ENCODE measurements around the gene MPZL1. TPM values are rescaled to one million over a fixed set of nuclear protein-coding genes. Genes with fewer than 3 reads are reported as not detected.

MPZL1 gene
- total and polyA plus RNA-seq, 9 donors = 30.3 to 180 (median 80.1) TPM

DNA sequence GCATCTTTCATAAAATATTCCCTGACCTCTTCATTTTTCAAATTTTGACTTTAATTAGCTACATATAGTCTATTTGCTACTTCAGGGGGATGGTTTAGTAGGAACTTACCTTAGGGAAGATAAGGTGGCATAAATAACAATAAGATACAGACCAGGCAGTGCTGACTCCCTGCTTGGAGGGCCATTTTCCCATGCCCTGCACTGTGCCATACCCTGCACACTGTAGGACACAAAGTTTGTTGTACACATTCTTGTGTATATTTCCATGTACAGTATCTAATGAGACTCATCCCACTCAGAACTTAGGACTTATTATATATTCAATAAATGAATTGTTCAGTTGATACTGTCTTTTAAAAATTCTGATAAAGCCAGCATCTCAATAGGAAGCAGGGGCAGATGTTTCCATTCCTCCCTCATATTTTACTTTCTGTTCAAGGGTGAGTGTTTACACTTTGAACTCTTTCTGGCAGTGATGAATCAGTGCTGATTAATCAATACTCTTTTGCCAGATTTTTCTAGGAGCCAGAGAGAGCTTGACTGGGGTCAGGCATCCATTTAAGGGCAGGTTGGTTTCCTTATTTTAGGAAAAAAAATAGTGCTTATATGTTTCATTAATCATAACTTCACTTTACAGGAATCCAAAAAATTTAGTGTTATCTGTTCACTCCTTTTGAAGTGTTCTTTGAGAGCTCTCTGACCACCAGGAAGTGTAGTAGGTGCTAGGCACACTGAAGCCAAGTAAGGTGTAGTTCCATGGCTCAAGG, 30.6 kb downstream of the MPZL1 start:
- Histone ChIP-seq H3K27ac (no peak overlapping the region), H3K36me3 (no peaks in the 10 kb centered on the region), H3K4me3 (no peak overlapping the region), H3K4me1 (ENCODE audit: insufficient read depth) (peaks cover 5% of the 10 kb centered on the region), H3K27me3 (no peaks in the 10 kb centered on the region), H3K9me3 (no peaks in the 10 kb centered on the region)
- TF ChIP-seq, protein P1, sequence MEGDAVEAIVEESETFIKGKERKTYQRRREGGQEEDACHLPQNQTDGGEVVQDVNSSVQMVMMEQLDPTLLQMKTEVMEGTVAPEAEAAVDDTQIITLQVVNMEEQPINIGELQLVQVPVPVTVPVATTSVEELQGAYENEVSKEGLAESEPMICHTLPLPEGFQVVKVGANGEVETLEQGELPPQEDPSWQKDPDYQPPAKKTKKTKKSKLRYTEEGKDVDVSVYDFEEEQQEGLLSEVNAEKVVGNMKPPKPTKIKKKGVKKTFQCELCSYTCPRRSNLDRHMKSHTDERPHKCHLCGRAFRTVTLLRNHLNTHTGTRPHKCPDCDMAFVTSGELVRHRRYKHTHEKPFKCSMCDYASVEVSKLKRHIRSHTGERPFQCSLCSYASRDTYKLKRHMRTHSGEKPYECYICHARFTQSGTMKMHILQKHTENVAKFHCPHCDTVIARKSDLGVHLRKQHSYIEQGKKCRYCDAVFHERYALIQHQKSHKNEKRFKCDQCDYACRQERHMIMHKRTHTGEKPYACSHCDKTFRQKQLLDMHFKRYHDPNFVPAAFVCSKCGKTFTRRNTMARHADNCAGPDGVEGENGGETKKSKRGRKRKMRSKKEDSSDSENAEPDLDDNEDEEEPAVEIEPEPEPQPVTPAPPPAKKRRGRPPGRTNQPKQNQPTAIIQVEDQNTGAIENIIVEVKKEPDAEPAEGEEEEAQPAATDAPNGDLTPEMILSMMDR (IDR thresholded peaks at IDR 0.05) = no peak
- no peak for TF ChIP-seq EP300 (IDR thresholded peaks at IDR 0.05)
- TF ChIP-seq POLR2A (IDR thresholded peaks at IDR 0.05) = no peak
- intact Hi-C loops (cut with DNase I) = no loop called here
- no peak for DNase-seq

DNA sequence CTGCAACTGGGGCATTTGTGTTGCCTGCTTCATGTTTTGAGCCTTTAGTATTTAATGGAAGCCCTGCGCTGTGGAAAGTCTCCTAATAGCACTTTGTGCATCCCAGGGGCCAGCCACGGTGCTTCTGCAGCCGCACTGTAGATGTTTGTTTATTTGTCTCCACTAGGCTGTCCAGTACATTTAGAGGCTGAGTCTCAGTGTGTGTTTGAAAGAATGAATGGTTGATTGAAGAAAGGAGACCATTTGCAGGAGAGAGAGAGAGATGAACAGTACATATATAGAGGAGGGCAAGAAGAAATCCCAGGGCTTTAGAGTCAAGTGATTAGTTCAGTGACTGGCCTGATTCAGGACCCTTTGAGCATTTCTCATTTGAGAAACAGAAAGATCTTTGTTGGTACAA, 33.9 kb downstream of the MPZL1 start:
- H3K4me3 ChIP-seq = no peak overlapping the region
- TF ChIP-seq POLR2A (IDR thresholded peaks at IDR 0.05) = no peak
- no peak for TF ChIP-seq EP300 (IDR thresholded peaks at IDR 0.05)
- DNase-seq = no peak
- peaks cover 5% of the 10 kb centered on the region for H3K4me1 ChIP-seq (ENCODE audit: insufficient read depth)
- H3K9me3 ChIP-seq = no peaks in the 10 kb centered on the region
- no peaks in the 10 kb centered on the region for H3K27me3 ChIP-seq
- WGBS, 3 donors = 75 to 90% (median 86%) methylated on average over 3 of the region's 3 CpGs
- intact Hi-C loops (cut with DNase I) = no loop called here
- no peak overlapping the region for H3K27ac ChIP-seq
- no peaks in the 10 kb centered on the region for H3K36me3 ChIP-seq

DNA sequence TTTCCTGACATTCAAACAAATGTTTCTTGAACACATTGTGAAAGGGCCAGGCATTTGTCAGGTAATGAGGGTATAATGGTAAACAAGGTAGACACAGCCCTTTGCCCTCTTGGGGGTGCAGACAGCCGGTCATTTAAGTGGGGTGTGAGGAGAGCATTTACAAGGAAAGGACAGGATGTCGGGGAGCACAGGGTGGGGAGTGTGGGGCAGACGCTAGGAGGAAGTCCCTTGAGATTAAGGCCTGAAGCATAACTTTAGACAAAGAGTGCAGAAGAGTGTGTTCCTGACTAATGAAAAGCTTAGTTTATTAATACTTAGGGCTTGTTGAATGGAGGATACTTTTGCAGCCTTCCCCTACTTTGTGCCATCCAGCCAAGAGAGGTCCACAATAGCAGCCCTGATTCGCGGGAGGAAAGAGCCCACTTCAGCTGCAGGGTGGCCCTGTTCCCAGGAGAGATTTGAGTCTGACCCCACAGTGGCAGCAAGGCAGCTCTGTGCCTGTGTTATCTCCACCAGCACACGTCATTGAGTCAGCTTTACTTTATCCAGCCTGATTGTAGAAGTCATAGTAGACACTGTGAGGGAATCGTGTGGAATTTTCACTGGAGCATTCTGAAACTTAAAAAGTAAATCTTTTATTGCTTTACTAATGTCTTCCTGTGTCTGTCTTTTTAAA, 35.1 kb downstream of the MPZL1 start:
- intact Hi-C loops (cut with DNase I) = no loop called here
- H3K4me1 ChIP-seq (ENCODE audit: insufficient read depth) = peaks cover 6% of the 10 kb centered on the region
- WGBS, 3 donors = 49 to 59% (median 51%) methylated on average over 7 of the region's 7 CpGs
- H3K9me3 ChIP-seq = no peaks in the 10 kb centered on the region
- no peak for DNase-seq
- H3K27ac ChIP-seq = no peak overlapping the region
- H3K36me3 ChIP-seq = no peaks in the 10 kb centered on the region
- no peaks in the 10 kb centered on the region for H3K27me3 ChIP-seq
- TF ChIP-seq EP300 (IDR thresholded peaks at IDR 0.05) (no peak), POLR2A (IDR thresholded peaks at IDR 0.05) (no peak)
- TF ChIP-seq, protein P1 (IDR thresholded peaks at IDR 0.05) = no peak
- no peak overlapping the region for H3K4me3 ChIP-seq

DNA sequence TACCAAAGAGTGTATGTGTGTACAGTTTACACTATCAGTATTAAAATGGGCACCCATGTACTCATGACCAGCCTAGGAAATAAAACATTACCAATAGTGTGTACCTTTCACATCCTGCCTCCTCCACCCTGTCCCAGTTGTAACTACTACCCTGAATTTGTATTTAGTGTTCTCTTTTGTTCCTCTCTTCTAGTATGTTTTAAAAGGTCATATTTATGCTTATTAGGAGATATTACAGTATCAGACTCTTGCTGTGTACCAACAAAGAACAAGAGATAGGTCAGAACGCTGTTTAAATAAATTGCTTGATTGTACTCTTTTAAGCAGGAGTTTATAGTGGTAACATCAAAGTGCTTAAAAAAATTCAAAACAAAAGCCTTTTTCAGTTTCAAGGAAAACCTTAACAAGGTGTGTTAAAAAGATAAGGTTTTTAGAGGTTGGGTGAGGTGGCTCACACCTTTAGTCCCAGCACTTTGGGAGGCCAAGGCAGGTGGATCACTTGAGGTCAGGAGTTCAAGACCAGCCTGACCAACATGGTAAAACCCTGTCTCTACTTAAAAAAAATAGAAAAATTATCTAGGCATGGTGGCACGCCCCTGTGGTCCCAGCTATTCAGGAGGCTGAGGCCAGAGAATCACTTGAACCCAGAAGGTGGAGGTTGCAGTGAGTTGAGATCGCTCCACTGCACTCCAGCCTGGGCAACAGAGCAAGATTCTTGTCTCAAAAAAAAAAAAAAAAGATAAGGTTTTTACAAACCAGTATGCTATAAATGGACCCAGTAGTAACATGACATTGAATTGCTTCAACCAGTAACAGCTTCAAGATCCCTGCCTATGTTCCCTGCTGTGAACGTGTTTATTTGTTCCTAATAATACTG, 35.9 kb downstream of the MPZL1 start:
- TF ChIP-seq, protein P1 (IDR thresholded peaks at IDR 0.05) = no peak
- TF ChIP-seq EP300 (IDR thresholded peaks at IDR 0.05) = no peak
- TF ChIP-seq POLR2A (IDR thresholded peaks at IDR 0.05) = no peak
- Histone ChIP-seq H3K4me3 (no peak overlapping the region), H3K36me3 (no peaks in the 10 kb centered on the region), H3K4me1 (ENCODE audit: insufficient read depth) (peaks cover 6% of the 10 kb centered on the region), H3K27ac (no peak overlapping the region), H3K9me3 (no peaks in the 10 kb centered on the region), H3K27me3 (no peaks in the 10 kb centered on the region)
- no peak for DNase-seq
- WGBS, 3 donors = 89 to 91% (median 90%) methylated on average over 4 of the region's 4 CpGs
- intact Hi-C loops (cut with DNase I) = no loop called here

Data from ovary (tissue), 9 donors.